Urothelium cell line (cell line): ENCODE data around the gene AQP7.
A peak's percentile ranks its signal among the peaks of the same experiment; 100 is the strongest.
"Not testable (repeated sequence)": the region's sequence is repeated elsewhere in the genome, so short reads cannot be mapped to it uniquely, and the experiment has no call there.

Experiments
- DNase-seq: peaks from one replicate; pipeline ENCODE4 v3.0.0; 2011; ENCODE audit warnings: low spot score, mixed read lengths
- FAIRE-seq: peaks from 2 replicates; lab custom pipeline; 2011; peaks lifted over from hg19 to GRCh38; lab: Jason Lieb, UNC

Gene AQP7

GRCh38 chr9:33402371-33402770 lies at the start of gene AQP7:
AQP7 (minus strand) TSS chr9:33402568; CDS start chr9:33401262, 1,306 bp downstream.
- not testable (repeated sequence) for DNase-seq, FAIRE-seq

- FAIRE-seq (no peak), DNase-seq (no peak)
Observed at GRCh38 chr9:33450621-33451146, 48.3 kb upstream of the AQP7 start.

- FAIRE-seq (no peak), DNase-seq (no peak)
Observed at GRCh38 chr9:33449715-33450114, 47.3 kb upstream of the AQP7 start.

- no peak for DNase-seq
- peak; percentile 88 for FAIRE-seq
Observed at GRCh38 chr9:33447799-33448553, 45.6 kb upstream of the AQP7 start.

GRCh38 chr9:33446946-33447798 lies 44.8 kb upstream of the AQP7 start, which contains the start of gene AQP3:
AQP3 (minus strand) TSS chr9:33447593; CDS start chr9:33447530, 63 bp downstream.
- FAIRE-seq (peak; percentile 92), DNase-seq (peak; percentile 81)

GRCh38 chr9:33446240-33446945 lies 44.0 kb upstream of the AQP7 start:
- no peak for FAIRE-seq

GRCh38 chr9:33445389-33446239 lies 43.2 kb upstream of the AQP7 start:
- FAIRE-seq (no peak), DNase-seq (no peak)

More at GRCh38 chr9:33446240-33446945, 44.0 kb upstream of the AQP7 start:
- DNase-seq = no peak

- FAIRE-seq = peak; percentile 66
- DNase-seq = no peak
Observed at GRCh38 chr9:33443464-33444154, 41.2 kb upstream of the AQP7 start.

- DNase-seq = no peak
Observed at GRCh38 chr9:33443047-33443446, 40.7 kb upstream of the AQP7 start.

GRCh38 chr9:33442125-33442524 lies 39.8 kb upstream of the AQP7 start:
- no peak for DNase-seq
- FAIRE-seq = no peak

More at GRCh38 chr9:33443047-33443446, 40.7 kb upstream of the AQP7 start:
- no peak for FAIRE-seq

- no peak for DNase-seq
- FAIRE-seq = no peak
Observed at GRCh38 chr9:33440609-33441008, 38.2 kb upstream of the AQP7 start.

- FAIRE-seq = peak; percentile 62
- no peak for DNase-seq
Observed at GRCh38 chr9:33440204-33440603, 37.8 kb upstream of the AQP7 start.

GRCh38 chr9:33439731-33440130 lies 37.4 kb upstream of the AQP7 start:
- peak; percentile 40 for DNase-seq
- FAIRE-seq = peak; percentile 37

- FAIRE-seq (no peak), DNase-seq (no peak)
Observed at GRCh38 chr9:33438926-33439680, 36.7 kb upstream of the AQP7 start.

- DNase-seq (no peak), FAIRE-seq (no peak)
Observed at GRCh38 chr9:33437898-33438297, 35.5 kb upstream of the AQP7 start.

GRCh38 chr9:33437205-33437604 lies 34.8 kb upstream of the AQP7 start:
- DNase-seq (no peak), FAIRE-seq (no peak)

GRCh38 chr9:33436445-33436844 lies 34.1 kb upstream of the AQP7 start:
- no peak for FAIRE-seq
- DNase-seq = no peak

GRCh38 chr9:33435821-33436277 lies 33.5 kb upstream of the AQP7 start:
- no peak for FAIRE-seq
- DNase-seq = no peak
